H1 (cell line): ENCODE measurements around the gene SNX25. TPM values are rescaled to one million over a fixed set of nuclear protein-coding genes. Genes with fewer than 3 reads are reported as not detected.

ENCODE experiments used
- CTCF ChIA-PET: fragments of 300-600 bp; sonication (Branson Sonifier 250); formaldehyde crosslinking; loops from one replicate; lab custom pipeline; 2021; ENCODE audit not compliant: partially characterized antibody; lab: Charles Lee
- POLR2A ChIA-PET: fragments of 300-600 bp; sonication (Branson Sonifier 250); formaldehyde crosslinking; loops from one replicate; lab custom pipeline; 2021; ENCODE audit warnings: inconsistent platforms; ENCODE audit not compliant: partially characterized antibody; lab: Charles Lee
- DNase-seq, 2 experiments: peaks; one replicate each; pipeline versions ENCODE4 v3.0.0 to v3.0.0-alpha.2; 2010 to 2022; ENCODE audit warnings: low spot score in 2 of 2, low read depth in 1 of 2, mixed read lengths in 1 of 2
- FAIRE-seq: peaks from 2 replicates; lab custom pipeline; 2011; peaks lifted over from hg19 to GRCh38; lab: Jason Lieb, UNC
- H2AFZ ChIP-seq: 2 replicates; pipeline ENCODE4 v1.8.1; 2012; ENCODE audit warnings: low read length, inconsistent platforms
- H2AK5ac ChIP-seq: 2 replicates; pipeline ENCODE4 v1.6.1; 2013; ENCODE audit warnings: low read depth, low read length
- H2BK120ac ChIP-seq: replicated peaks from 2 replicates; pipeline ENCODE3; 2013; ENCODE audit warnings: low read depth, low read length, inconsistent platforms
- H2BK12ac ChIP-seq: 2 replicates; pipeline ENCODE4 v1.6.1; 2013; ENCODE audit warnings: low read depth, low read length
- H2BK15ac ChIP-seq: 2 replicates; pipeline ENCODE4 v1.6.1; 2013; ENCODE audit warnings: low read length
- H2BK20ac ChIP-seq: 2 replicates; pipeline ENCODE4 v1.6.1; 2013; ENCODE audit warnings: low read length
- H2BK5ac ChIP-seq: 2 replicates; pipeline ENCODE4 v1.6.1; 2013; ENCODE audit warnings: low read depth, low read length
- H3K14ac ChIP-seq: 2 replicates; pipeline ENCODE4 v1.6.1; 2013; ENCODE audit warnings: inconsistent platforms; ENCODE audit not compliant: insufficient read length
- H3K18ac ChIP-seq: 2 replicates; pipeline ENCODE4 v1.6.1; 2013; ENCODE audit warnings: low read length; ENCODE audit errors: extremely low read depth
- H3K23ac ChIP-seq: 2 replicates; pipeline ENCODE4 v1.6.1; 2013; ENCODE audit warnings: inconsistent platforms; ENCODE audit not compliant: insufficient read length
- H3K23me2 ChIP-seq: 2 replicates; pipeline ENCODE4 v1.6.1; 2013; ENCODE audit warnings: low read depth, low read length
- H3K27ac ChIP-seq: 2 replicates; pipeline ENCODE4 v1.6.1; 2011; ENCODE audit warnings: low read depth, low read length, inconsistent platforms
- H3K27me3 ChIP-seq, 4 experiments: replicated peaks in 1 of 4; 1 replicate in 1 of 4; 2 replicates in 3 of 4; pipeline versions ENCODE4 v1.6.1 to v1.8.1; 2011 to 2013; ENCODE audit warnings: low read length in 3 of 4, mild to moderate bottlenecking in 3 of 4, inconsistent platforms in 2 of 4, mixed read lengths in 2 of 4, moderate library complexity in 1 of 4; ENCODE audit not compliant: control insufficient read depth in 3 of 4, insufficient read depth in 3 of 4; ENCODE audit errors: extremely low read depth in 1 of 4
- H3K36me3 ChIP-seq, 4 experiments: 2 replicates each; pipeline versions ENCODE4 v1.6.1 to v1.8.1; 2011 to 2013; ENCODE audit warnings: mild to moderate bottlenecking in 4 of 4, low read length in 3 of 4, moderate library complexity in 2 of 4, control low read depth in 1 of 4, inconsistent platforms in 1 of 4; ENCODE audit not compliant: insufficient read depth in 4 of 4, control insufficient read depth in 2 of 4
- H3K4ac ChIP-seq: replicated peaks from 2 replicates; pipeline ENCODE3; 2013; ENCODE audit warnings: low read length, low read depth, mixed read lengths, inconsistent platforms; ENCODE audit not compliant: insufficient read length
- H3K4me1 ChIP-seq, 4 experiments: replicated peaks in 1 of 4; 1 replicate in 1 of 4; 2 replicates in 3 of 4; pipeline versions ENCODE4 v1.6.1 to v1.8.1; 2011 to 2013; ENCODE audit warnings: low read length in 3 of 4, inconsistent platforms in 2 of 4, mixed read lengths in 1 of 4; ENCODE audit not compliant: insufficient read depth in 4 of 4, control insufficient read depth in 3 of 4
- H3K4me2 ChIP-seq, 2 experiments: 2 replicates each; pipeline versions ENCODE4 v1.6.1 to v1.8.1; 2011 to 2013; ENCODE audit warnings: low read depth in 2 of 2, low read length in 2 of 2, control low read depth in 1 of 2, inconsistent platforms in 1 of 2, mild to moderate bottlenecking in 1 of 2; ENCODE audit not compliant: insufficient read depth in 1 of 2
- H3K4me3 ChIP-seq, 4 experiments: fragments of 200-600, 300-600 bp in 1 of 4; sonication (generic), shearing (Covaris generic), sonication (Bioruptor Twin) in 1 of 4; 2 replicates each; pipeline versions ENCODE4 v1.5.1 to v1.8.1; 2011 to 2016; ENCODE audit warnings: low read length in 4 of 4, low read depth in 3 of 4, control low read depth in 2 of 4, inconsistent platforms in 2 of 4, mild to moderate bottlenecking in 2 of 4, mixed read lengths in 1 of 4, moderate library complexity in 1 of 4; ENCODE audit not compliant: insufficient read depth in 2 of 4; ENCODE audit errors: extremely low read depth in 1 of 4
- H3K56ac ChIP-seq: replicated peaks from 2 replicates; pipeline ENCODE3; 2013; ENCODE audit warnings: low read depth, mild to moderate bottlenecking, mixed read lengths, low read length, inconsistent platforms; ENCODE audit not compliant: insufficient read length
- H3K79me1 ChIP-seq: 2 replicates; pipeline ENCODE4 v1.6.1; 2013; ENCODE audit warnings: low read depth, low read length, control low read depth
- H3K79me2 ChIP-seq, 2 experiments: 2 replicates each; pipeline versions ENCODE4 v1.6.1 to v1.8.1; 2012 to 2013; ENCODE audit warnings: low read length in 2 of 2, mild to moderate bottlenecking in 2 of 2, inconsistent platforms in 1 of 2; ENCODE audit not compliant: insufficient read depth in 2 of 2, control insufficient read depth in 1 of 2
- H3K9ac ChIP-seq, 4 experiments: replicated peaks in 1 of 4; 1 replicate in 1 of 4; 2 replicates in 3 of 4; pipeline versions ENCODE4 v1.6.1 to v1.8.1; 2011 to 2013; ENCODE audit warnings: low read depth in 3 of 4, low read length in 3 of 4, control low read depth in 2 of 4, mild to moderate bottlenecking in 2 of 4, moderate library complexity in 2 of 4, inconsistent platforms in 1 of 4; ENCODE audit errors: extremely low read depth in 1 of 4
- H3K9me3 ChIP-seq, 2 experiments: 2 replicates each; pipeline versions ENCODE4 v1.6.1 to v1.8.1; 2012 to 2013; ENCODE audit warnings: mild to moderate bottlenecking in 2 of 2, moderate library complexity in 2 of 2, control low read depth in 1 of 2, inconsistent platforms in 1 of 2, low read depth in 1 of 2, low read length in 1 of 2, mixed read lengths in 1 of 2; ENCODE audit not compliant: insufficient read depth in 2 of 2
- H4K20me1 ChIP-seq, 2 experiments: replicated peaks in 1 of 2; 2 replicates each; pipeline versions ENCODE3 to v1.8.1; 2011 to 2013; ENCODE audit warnings: inconsistent platforms in 2 of 2, low read length in 2 of 2, mild to moderate bottlenecking in 1 of 2; ENCODE audit not compliant: insufficient read depth in 2 of 2, control insufficient read depth in 1 of 2
- H4K5ac ChIP-seq: 2 replicates; pipeline ENCODE4 v1.6.1; 2013; ENCODE audit warnings: low read length, low read depth, mixed read lengths, inconsistent platforms; ENCODE audit not compliant: insufficient read length
- H4K8ac ChIP-seq: 2 replicates; pipeline ENCODE4 v1.8.0; 2013; ENCODE audit warnings: mild to moderate bottlenecking, moderate library complexity, low read length, inconsistent platforms; ENCODE audit not compliant: insufficient read depth; ENCODE audit errors: extremely low read depth
- H4K91ac ChIP-seq: replicated peaks from 2 replicates; pipeline ENCODE3; 2013; ENCODE audit warnings: low read length, mixed read lengths, inconsistent platforms; ENCODE audit not compliant: insufficient read length
- ASH2L ChIP-seq: fragments of 200-600, 300-600 bp; sonication (generic); IDR thresholded peaks from one replicate; pipeline ENCODE4 v1.7.1; 2017; ENCODE audit warnings: low read length
- GABPA ChIP-seq: IDR thresholded peaks from 2 replicates; pipeline ENCODE4 v1.6.1; 2011; ENCODE audit warnings: mild to moderate bottlenecking, low read length, moderate library complexity, borderline replicate concordance; ENCODE audit not compliant: insufficient read depth
- HDAC2 ChIP-seq, 2 experiments: fragments of 300-600 bp in 1 of 2; sonication (generic) in 1 of 2; IDR thresholded peaks; 2 replicates each; pipeline ENCODE4 v1.6.1; 2011 to 2012; ENCODE audit warnings: low read depth in 2 of 2, low read length in 2 of 2, mild to moderate bottlenecking in 2 of 2, moderate library complexity in 2 of 2, borderline replicate concordance in 1 of 2, inconsistent platforms in 1 of 2
- NANOG ChIP-seq: IDR thresholded peaks from 2 replicates; pipeline ENCODE4 v1.6.1; 2011; ENCODE audit warnings: low read length, low read depth, mild to moderate bottlenecking, inconsistent platforms; ENCODE audit not compliant: insufficient read depth, poor library complexity, severe bottlenecking
- POU5F1 ChIP-seq: IDR thresholded peaks from 2 replicates; pipeline ENCODE4 v1.6.1; 2011; ENCODE audit warnings: low read depth, mild to moderate bottlenecking, low read length, moderate library complexity
- SIN3A ChIP-seq, 2 experiments: IDR thresholded peaks in 1 of 2; conservative IDR thresholded peaks in 1 of 2; 2 replicates each; pipeline ENCODE4 v1.6.1; 2011 to 2012; ENCODE audit warnings: low read length in 2 of 2, improper control_type of control experiment in 1 of 2, low read depth in 1 of 2, mild to moderate bottlenecking in 1 of 2
- SUZ12 ChIP-seq: fragments of 200-600 bp; sonication (generic); IDR thresholded peaks from 2 replicates; pipeline ENCODE4 v1.6.1; 2012; ENCODE audit warnings: mild to moderate bottlenecking, inconsistent platforms, low read length, moderate library complexity, mixed read lengths
- TBP ChIP-seq: IDR thresholded peaks from 2 replicates; pipeline ENCODE4 v1.6.1; 2011; ENCODE audit warnings: low read depth, low read length, improper control_type of control experiment
- WGBS, 2 experiments: shearing (Covaris generic) in 1 of 2; methylation state at CpG; one replicate each; pipeline versions ENCODE4 v1.1.6 to v1.1.7; 2013 to 2015; ENCODE audit warnings: low lambda C conversion rate in 2 of 2, mixed read lengths in 2 of 2, inconsistent platforms in 1 of 2, low coverage in 1 of 2, missing lambda C conversion rate in 1 of 2; ENCODE audit not compliant: insufficient replicate concordance in 2 of 2, insufficient coverage in 1 of 2, insufficient read length in 1 of 2; ENCODE audit errors: extremely low coverage in 1 of 2, missing lambda C conversion rate in 1 of 2; 5-methylcytosine and 5-hydroxymethylcytosine counted together
- polyA plus RNA-seq, 7 experiments: library from polyadenylated mRNA; depleted of rRNA in 3 of 7; stranded (reverse) in 5 of 7; unstranded in 2 of 7; fragments of >200 nt in 5 of 7; fragments of 200-250 nt in 2 of 7; gene quantifications; 1 replicate in 5 of 7; 2 replicates in 1 of 7; 4 replicates in 1 of 7; pipeline versions ENCODE4 v1.2.1 to v1.2.3, GENCODE V29; 2011 to 2013; ENCODE audit warnings: missing spikeins in 2 of 7, mixed read lengths in 2 of 7
- total RNA-seq: library from RNA; stranded (reverse); fragmentation: NEBNext Ultra II Directional; extraction: Animal tissue kit (Norgen Biotek cat#: 25700); gene quantifications from 2 replicates; pipeline ENCODE4 v1.2.1, GENCODE V29; 2021
- TF ChIP-seq, protein P1 (sequence below): IDR thresholded peaks from 2 replicates; pipeline ENCODE4 v1.6.1; 2012; ENCODE audit warnings: inconsistent platforms
- TF ChIP-seq, protein P2 (sequence below): IDR thresholded peaks from 2 replicates; pipeline ENCODE4 v1.6.1; 2011; ENCODE audit warnings: low read length, improper control_type of control experiment

SNX25 gene
- total and polyA plus RNA-seq, 2 of the 8 experiments (the other 6 are each of a cell fraction or from before 2014, with no cell fraction given) = 5.4 to 19.9 TPM

DNA sequence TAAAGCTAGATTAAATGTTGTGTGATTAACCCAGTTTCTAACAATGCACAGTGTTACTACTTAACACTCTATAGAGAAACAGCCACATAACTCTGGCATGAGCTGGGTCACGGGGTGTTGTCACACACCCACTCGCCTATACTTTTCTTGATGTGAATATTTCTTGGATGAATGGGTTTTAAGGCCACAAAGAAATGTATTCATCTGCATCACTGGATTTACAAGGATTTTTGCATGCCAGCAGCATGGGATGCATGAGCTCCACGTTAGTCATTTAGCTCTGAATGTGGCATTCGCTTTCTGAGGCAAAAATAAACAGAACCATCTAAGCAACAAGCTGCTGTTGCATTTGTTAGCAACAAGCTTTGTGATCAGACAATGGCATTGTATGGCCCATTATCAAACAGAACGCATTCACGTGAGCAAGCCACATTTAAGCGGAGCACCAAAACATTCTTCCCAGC, 96.6 kb downstream of the SNX25 start:
- Histone ChIP-seq H3K79me1 (no peaks in the 10 kb centered on the region), H3K14ac (no peak overlapping the region), H3K4me3 (peak overlapping the region in 1 of 4 experiments; percentile 21; a peak in 2 of 8 replicates), H3K27me3 (no peaks in the 10 kb centered on the region), H3K9me3 (no peaks in the 10 kb centered on the region), H3K36me3 (peaks cover 0 to 10% (median 5%) of the 10 kb centered on the region in 4 experiments; a peak in 3 of 8 replicates), H2BK15ac (no peak overlapping the region), H2AFZ (no peak overlapping the region), H2BK120ac (no peak overlapping the region), H3K79me2 (0 out of 4 replicates have a peak, but pooled peaks cover 0 to 4% of the 10 kb centered on the region in 2 experiments), H3K9ac (peak overlapping the region in 3 of 4 experiments; percentile 1 to 24 (median 4); a peak in 2 of 7 replicates), H4K5ac (peak overlapping the region; percentile 38), H3K27ac (peak overlapping the region; percentile 28), H2AK5ac (peak overlapping the region; percentile 29; the same call in 1 of the 2 replicates), H2BK5ac (peak overlapping the region; percentile 8; the same call in 1 of the 2 replicates), H3K4ac (no peak overlapping the region), H3K4me1 (peaks cover 12 to 27% (median 20%) of the 10 kb centered on the region in 4 experiments), H4K91ac (no peak overlapping the region), H3K23me2 (no peaks in the 10 kb centered on the region), H3K56ac (no peak overlapping the region), H4K8ac (no peak overlapping the region), H2BK12ac (peak overlapping the region; percentile 45; the same call in 1 of the 2 replicates), H4K20me1 (no peaks in the 10 kb centered on the region), H3K23ac (no peak overlapping the region), H2BK20ac (no peak overlapping the region), H3K18ac (peak overlapping the region; percentile 39; the same call in 1 of the 2 replicates), H3K4me2 (peak overlapping the region; percentile 21 to 65)
- WGBS, 2 experiments = 11% methylated on average over 7 of the region's 7 CpGs; no CpG with 5 or more reads in 1 of the 2 experiments
- POLR2A ChIA-PET = interaction anchor here (0.7 to 1.6 kb wide), 7 partner anchors 10 to 163 kb away, joined by 3 to 4 read pairs (median 3); partner anchors contain the start of genes ANKRD37 and SLC25A4
- CTCF ChIA-PET = interaction anchor here (0.5 to 2.7 kb wide), 15 partner anchors 14 to 294 kb away, joined by 3 to 10 read pairs (median 3); partner anchors contain the start of gene SLC25A4
- FAIRE-seq (peak; percentile 81), DNase-seq (peak in 1 of 2 experiments; percentile 64)
- TF ChIP-seq, protein P1, sequence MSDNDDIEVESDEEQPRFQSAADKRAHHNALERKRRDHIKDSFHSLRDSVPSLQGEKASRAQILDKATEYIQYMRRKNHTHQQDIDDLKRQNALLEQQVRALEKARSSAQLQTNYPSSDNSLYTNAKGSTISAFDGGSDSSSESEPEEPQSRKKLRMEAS = no peak
- TF ChIP-seq POU5F1 (no peak), NANOG (peak; percentile 94), GABPA (no peak), ASH2L (no peak), SIN3A (conservative IDR thresholded peaks at IDR 0.05 in 1 of 2, IDR thresholded peaks at IDR 0.05 in 1 of 2; ENCODE audit: low read depth in 1 of 2, low read length in 2 of 2) (no peak), HDAC2 (IDR thresholded peaks at IDR 0.05; ENCODE audit: borderline replicate concordance in 1 of 2, low read depth in 2 of 2, low read length in 2 of 2) (peak in 1 of 2 experiments; percentile 37; a peak in 1 of 4 replicates), SUZ12 (no peak), TBP (peak; percentile 60; the same call in 1 of the 2 replicates)
- TF ChIP-seq, protein P2, sequence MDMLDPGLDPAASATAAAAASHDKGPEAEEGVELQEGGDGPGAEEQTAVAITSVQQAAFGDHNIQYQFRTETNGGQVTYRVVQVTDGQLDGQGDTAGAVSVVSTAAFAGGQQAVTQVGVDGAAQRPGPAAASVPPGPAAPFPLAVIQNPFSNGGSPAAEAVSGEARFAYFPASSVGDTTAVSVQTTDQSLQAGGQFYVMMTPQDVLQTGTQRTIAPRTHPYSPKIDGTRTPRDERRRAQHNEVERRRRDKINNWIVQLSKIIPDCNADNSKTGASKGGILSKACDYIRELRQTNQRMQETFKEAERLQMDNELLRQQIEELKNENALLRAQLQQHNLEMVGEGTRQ = peak; percentile 38; the same call in 1 of the 2 replicates
